Panc1 (cell line): Measurements from ENCODE around the gene SSBP4. TPM values are rescaled to one million over a fixed set of nuclear protein-coding genes. Genes with fewer than 3 reads are reported as not detected.

Experiments
- ATAC-seq: fragments of 200-7000 bp; cut with Tn5 transposase; 2 replicates; pipeline ENCODE4 v1.9.1; 2020; ENCODE audit warnings: mild to moderate bottlenecking, moderate library complexity
- BruUV-seq: library from RNA; stranded (reverse); fragments of 400-500 nt; replicated peaks from 2 replicates; lab custom pipeline; 2021; lab: Mats Ljungman, UMichigan
- CTCF ChIA-PET: fragments of 300-600 bp; sonication (Branson Sonifier 250); formaldehyde crosslinking; loops from one replicate; lab custom pipeline; 2022; ENCODE audit warnings: antibody characterized with exemption; lab: Charles Lee
- POLR2A ChIA-PET: fragments of 300-600 bp; sonication (Branson Sonifier 250); formaldehyde crosslinking; loops from one replicate; lab custom pipeline; 2022; ENCODE audit warnings: antibody characterized with exemption; lab: Charles Lee
- DNase-seq: peaks from one replicate; pipeline ENCODE4 v3.0.0-alpha.2; 2010; ENCODE audit warnings: low read depth, low spot score
- H3K27ac ChIP-seq: 2 replicates; pipeline ENCODE4 v1.5.1; 2011; ENCODE audit warnings: mild to moderate bottlenecking, low read length, inconsistent platforms
- H3K27me3 ChIP-seq: fragments of 200-500 bp; sonication (Bioruptor generic); 2 replicates; pipeline ENCODE4 v1.6.0; 2014; ENCODE audit warnings: low read length, inconsistent platforms; ENCODE audit not compliant: control insufficient read depth, insufficient read depth
- H3K36me3 ChIP-seq: fragments of 200-500 bp; sonication (Bioruptor generic); 2 replicates; pipeline ENCODE4 v1.5.1; 2014; ENCODE audit warnings: inconsistent platforms, mild to moderate bottlenecking, low read length, moderate library complexity; ENCODE audit not compliant: control insufficient read depth, insufficient read depth
- H3K4me1 ChIP-seq: 2 replicates; pipeline ENCODE4 v1.5.1; 2011; ENCODE audit warnings: inconsistent platforms, mild to moderate bottlenecking, low read length, moderate library complexity; ENCODE audit not compliant: control insufficient read depth, insufficient read depth
- H3K4me3 ChIP-seq, 2 experiments: 2 replicates each; pipeline ENCODE4 v1.5.1; 2011 to 2012; ENCODE audit warnings: low read depth in 2 of 2, low read length in 2 of 2, mild to moderate bottlenecking in 2 of 2, inconsistent platforms in 1 of 2, moderate library complexity in 1 of 2
- H3K9me3 ChIP-seq: fragments of 200-500 bp; sonication (Bioruptor generic); 2 replicates; pipeline ENCODE4 v1.5.1; 2014; ENCODE audit warnings: low read depth, mild to moderate bottlenecking, inconsistent platforms, low read length, moderate library complexity; ENCODE audit not compliant: control insufficient read depth, insufficient read depth
- POLR2AphosphoS5 ChIP-seq: IDR thresholded peaks from 2 replicates; pipeline ENCODE4 v1.6.1; 2012; ENCODE audit warnings: mild to moderate bottlenecking, low read depth, low read length, moderate library complexity
- REST ChIP-seq, 2 experiments: IDR thresholded peaks; 2 replicates each; pipeline ENCODE4 v1.6.1; 2011 to 2012; ENCODE audit warnings: low read depth in 2 of 2, control low read depth in 1 of 2, low read length in 1 of 2, mild to moderate bottlenecking in 1 of 2, moderate library complexity in 1 of 2; ENCODE audit not compliant: insufficient read depth in 1 of 2
- SIN3A ChIP-seq: IDR thresholded peaks from 2 replicates; pipeline ENCODE4 v1.6.1; 2012; ENCODE audit warnings: low read depth, mild to moderate bottlenecking, low read length, moderate library complexity, borderline replicate concordance; ENCODE audit not compliant: insufficient read depth
- TCF7L2 ChIP-seq: IDR thresholded peaks from 2 replicates; pipeline ENCODE4 v1.6.1; 2011; ENCODE audit warnings: mild to moderate bottlenecking, low read depth, low read length, inconsistent platforms
- in situ Hi-C: cut with HindIII; loops from 2 replicates; pipeline ENCODE4 v1.10.0; 2016; ENCODE audit warnings: low sequenced_read_pairs, low pct_unique_long_range_greater_than_20kb
- intact Hi-C: fragments of 100-400 bp; cut with micrococcal nuclease; formaldehyde crosslinking; loops from one replicate; pipeline ENCODE4 v1.10.0; 2022; ENCODE audit not compliant: unreplicated experiment
- total RNA-seq: library from RNA; stranded (reverse); gene quantifications from one replicate; pipeline ENCODE4 v1.2.1, GENCODE V29; 2021; ENCODE audit not compliant: unreplicated experiment
- TF ChIP-seq, protein P1 (sequence below): fragments of 450-650 bp; IDR thresholded peaks from 2 replicates; pipeline ENCODE4 v1.5.1; 2017; ENCODE audit warnings: mild to moderate bottlenecking

SSBP4 gene
- total RNA-seq, 1 experiment from 2014 or later: 128 TPM

GRCh38 chr19:18384775-18385174, 34.4 kb upstream of the SSBP4 start:
- CTCF ChIA-PET: no interaction called here
- intact Hi-C loops (no loop called here), in situ Hi-C loops (no loop called here)
- Histone ChIP-seq H3K27ac (peak overlapping the region; percentile 91; the same call in 1 of the 2 replicates), H3K4me1 (peaks cover 29% of the 10 kb centered on the region), H3K9me3 (no peaks in the 10 kb centered on the region), H3K4me3 (no peak overlapping the region), H3K36me3 (peaks cover 3% of the 10 kb centered on the region; the same call in 1 of the 2 replicates), H3K27me3 (no peaks in the 10 kb centered on the region)
- BruUV-seq: no TSS peak
- TF ChIP-seq POLR2AphosphoS5 (no peak), REST (IDR thresholded peaks at IDR 0.05; ENCODE audit: insufficient read depth in 1 of 2, low read depth in 2 of 2, low read length in 1 of 2) (no peak), TCF7L2 (no peak), SIN3A (no peak)
- TF ChIP-seq, protein P1, sequence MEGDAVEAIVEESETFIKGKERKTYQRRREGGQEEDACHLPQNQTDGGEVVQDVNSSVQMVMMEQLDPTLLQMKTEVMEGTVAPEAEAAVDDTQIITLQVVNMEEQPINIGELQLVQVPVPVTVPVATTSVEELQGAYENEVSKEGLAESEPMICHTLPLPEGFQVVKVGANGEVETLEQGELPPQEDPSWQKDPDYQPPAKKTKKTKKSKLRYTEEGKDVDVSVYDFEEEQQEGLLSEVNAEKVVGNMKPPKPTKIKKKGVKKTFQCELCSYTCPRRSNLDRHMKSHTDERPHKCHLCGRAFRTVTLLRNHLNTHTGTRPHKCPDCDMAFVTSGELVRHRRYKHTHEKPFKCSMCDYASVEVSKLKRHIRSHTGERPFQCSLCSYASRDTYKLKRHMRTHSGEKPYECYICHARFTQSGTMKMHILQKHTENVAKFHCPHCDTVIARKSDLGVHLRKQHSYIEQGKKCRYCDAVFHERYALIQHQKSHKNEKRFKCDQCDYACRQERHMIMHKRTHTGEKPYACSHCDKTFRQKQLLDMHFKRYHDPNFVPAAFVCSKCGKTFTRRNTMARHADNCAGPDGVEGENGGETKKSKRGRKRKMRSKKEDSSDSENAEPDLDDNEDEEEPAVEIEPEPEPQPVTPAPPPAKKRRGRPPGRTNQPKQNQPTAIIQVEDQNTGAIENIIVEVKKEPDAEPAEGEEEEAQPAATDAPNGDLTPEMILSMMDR: no peak
- POLR2A ChIA-PET: no interaction called here
- no peak for DNase-seq
- ATAC-seq: no peak

- DNase-seq (no peak), ATAC-seq (no peak)
- H3K4me3 ChIP-seq: peak overlapping the region in 1 of 2 experiments; percentile 2; a peak in 1 of 4 replicates
- TF ChIP-seq, protein P1: no peak
- TF ChIP-seq POLR2AphosphoS5 (no peak), SIN3A (no peak), REST (IDR thresholded peaks at IDR 0.05; ENCODE audit: insufficient read depth in 1 of 2, low read depth in 2 of 2, low read length in 1 of 2) (no peak), TCF7L2 (no peak)
- H3K27me3 ChIP-seq: no peaks in the 10 kb centered on the region
- TSS peak; percentile 98 for BruUV-seq
- ChIA-PET CTCF (interaction anchor here (0.5 to 1.4 kb wide), 5 partner anchors 15 to 445 kb away, joined by 3 to 6 read pairs (median 3); no protein-coding TSS in a partner anchor), POLR2A (no interaction called here)
- H3K4me1 ChIP-seq: peaks cover 24% of the 10 kb centered on the region
- peaks cover 3% of the 10 kb centered on the region; the same call in 1 of the 2 replicates for H3K36me3 ChIP-seq
- in situ Hi-C loops (no loop called here), intact Hi-C loops (no loop called here)
- no peaks in the 10 kb centered on the region for H3K9me3 ChIP-seq
- peak overlapping the region; percentile 91 for H3K27ac ChIP-seq
Observed at GRCh38 chr19:18385359-18385674, 33.9 kb upstream of the SSBP4 start.
